BLaER1 treated with 17β-estradiol and CSF1 and Interleukin-3, amounts not matched to agents 10 nM and 100 nM (cell line): ENCODE measurements around the gene GPR157.
"Not testable (repeated sequence)": the region's sequence is repeated elsewhere in the genome, so short reads cannot be mapped to it uniquely, and the experiment has no call there.

Source experiments
- H3K27ac ChIP-seq, 11 experiments: shearing (Covaris generic); formaldehyde crosslinking; 2 replicates each; pipeline ENCODE4 v1.8.1; 2022
- H3K27me3 ChIP-seq, 11 experiments: shearing (Covaris generic); formaldehyde crosslinking; 2 replicates each; pipeline ENCODE4 v1.8.1; 2022
- H3K36me3 ChIP-seq, 11 experiments: shearing (Covaris generic); formaldehyde crosslinking; 2 replicates each; pipeline ENCODE4 v1.8.1; 2022
- H3K4me1 ChIP-seq, 10 experiments: shearing (Covaris generic); formaldehyde crosslinking; 2 replicates each; pipeline ENCODE4 v1.8.1; 2022
- H3K4me2 ChIP-seq, 11 experiments: shearing (Covaris generic); formaldehyde crosslinking; 2 replicates each; pipeline ENCODE4 v1.8.1; 2022
- H3K4me3 ChIP-seq, 10 experiments: shearing (Covaris generic); formaldehyde crosslinking; 2 replicates each; pipeline ENCODE4 v1.8.1; 2022
- H3K9ac ChIP-seq, 11 experiments: shearing (Covaris generic); formaldehyde crosslinking; 2 replicates each; pipeline ENCODE4 v1.8.1; 2022
- H3K9me3 ChIP-seq, 11 experiments: shearing (Covaris generic); formaldehyde crosslinking; replicated peaks in 1 of 11; 2 replicates each; pipeline ENCODE4 v1.8.1; 2022
- H4K20me1 ChIP-seq, 11 experiments: shearing (Covaris generic); formaldehyde crosslinking; 2 replicates each; pipeline ENCODE4 v1.8.1; 2022
- Cebpa-rat ChIP-seq, 11 experiments: shearing (Covaris generic); IDR thresholded peaks; 2 replicates each; pipeline ENCODE4 v1.8.1; 2022

The GPR157 gene

DNA sequence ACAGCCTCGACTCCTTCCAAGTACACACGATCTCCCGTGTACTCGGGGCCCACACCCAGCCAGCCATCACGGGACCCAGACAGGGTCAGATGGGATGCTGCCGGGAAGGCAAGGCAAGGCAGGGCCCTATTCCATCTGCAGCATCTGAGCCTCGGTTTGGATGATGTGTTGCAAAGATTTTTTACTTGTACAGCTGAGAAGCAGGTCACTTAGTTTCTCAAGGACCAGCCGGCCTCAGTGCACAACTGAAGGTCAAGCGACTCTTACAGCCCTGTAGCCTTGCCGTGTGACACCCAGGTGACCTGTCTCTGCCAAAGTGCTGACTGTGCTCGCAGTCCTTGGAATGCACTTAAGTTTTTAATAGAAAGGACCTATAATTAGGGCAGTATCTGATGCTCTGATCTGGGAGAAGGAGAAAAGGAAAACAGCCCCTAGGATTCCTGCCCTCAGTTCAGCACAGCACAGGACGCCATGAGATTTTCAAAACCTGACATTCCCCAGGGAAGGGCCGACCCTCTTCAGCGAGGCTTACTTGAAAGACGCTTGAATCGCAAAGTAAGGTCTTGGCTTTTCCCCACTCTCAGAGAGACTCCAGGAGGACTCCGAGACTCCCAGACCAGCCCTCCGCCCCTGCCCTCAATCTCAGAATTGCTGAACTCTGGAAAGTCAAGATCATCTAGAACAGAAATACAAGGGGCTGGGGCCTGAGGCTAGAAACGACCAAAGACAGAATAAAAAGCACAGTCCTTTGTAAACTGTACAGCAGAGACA lies 1.3 kb downstream of the GPR157 start:
- H4K20me1 ChIP-seq: peaks cover 0 to 34% (median 9%) of the 10 kb centered on the region in 11 experiments; a peak in 10 of 22 replicates
- H3K27ac ChIP-seq: peak overlapping the region in 4 of 11 experiments; percentile 56 to 74 (median 70); a peak in 6 of 22 replicates
- TF ChIP-seq Cebpa-rat (IDR thresholded peaks at IDR 0.05): no peak
- peaks cover 7 to 38% (median 18%) of the 10 kb centered on the region in 11 experiments; a peak in 18 of 22 replicates for H3K27me3 ChIP-seq
- H3K9me3 ChIP-seq: no peaks in the 10 kb centered on the region
- H3K4me1 ChIP-seq: peaks cover 51 to 70% (median 53%) of the 10 kb centered on the region in 10 experiments
- H3K4me2 ChIP-seq: peak overlapping the region; percentile 90 to 100 (median 97)
- peak overlapping the region; percentile 63 to 75 (median 70) for H3K4me3 ChIP-seq
- no peaks in the 10 kb centered on the region for H3K36me3 ChIP-seq
- H3K9ac ChIP-seq: peak overlapping the region; percentile 67 to 87 (median 80)

DNA sequence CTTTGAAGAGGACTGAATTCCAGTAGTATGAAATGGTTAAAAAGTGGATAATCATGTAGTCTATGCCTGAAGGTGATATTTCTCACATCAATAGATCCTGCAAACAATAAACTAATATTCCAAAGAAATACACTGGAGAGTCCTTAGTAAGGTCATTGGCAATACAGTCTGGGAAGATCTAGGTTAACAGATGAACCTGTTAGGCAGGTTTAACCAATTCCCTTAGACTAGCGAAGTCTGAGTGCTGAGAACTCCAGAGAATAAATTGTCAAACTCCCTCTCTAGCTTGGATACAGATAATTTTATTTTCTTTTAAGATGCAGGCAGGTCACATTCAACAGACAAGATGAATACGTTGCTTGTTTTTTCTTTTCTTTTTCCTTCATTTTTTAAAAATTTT lies 2.4 kb downstream of the GPR157 start:
- Histone ChIP-seq H3K27me3 (peaks cover 7 to 32% (median 18%) of the 10 kb centered on the region in 11 experiments; a peak in 18 of 22 replicates), H3K36me3 (no peaks in the 10 kb centered on the region), H3K4me3 (peak overlapping the region in 3 of 10 experiments; percentile 67 to 74 (median 71); a peak in 5 of 20 replicates), H3K4me1 (peaks cover 56 to 70% (median 60%) of the 10 kb centered on the region in 10 experiments), H4K20me1 (peaks cover 0 to 44% (median 14%) of the 10 kb centered on the region in 11 experiments; a peak in 10 of 22 replicates), H3K4me2 (peak overlapping the region in 10 of 11 experiments; percentile 90 to 100 (median 97); a peak in 18 of 22 replicates), H3K27ac (no peak overlapping the region), H3K9ac (peak overlapping the region in 1 of 11 experiments; percentile 87; a peak in 1 of 22 replicates), H3K9me3 (no peaks in the 10 kb centered on the region)
- no peak for TF ChIP-seq Cebpa-rat (IDR thresholded peaks at IDR 0.05)

DNA sequence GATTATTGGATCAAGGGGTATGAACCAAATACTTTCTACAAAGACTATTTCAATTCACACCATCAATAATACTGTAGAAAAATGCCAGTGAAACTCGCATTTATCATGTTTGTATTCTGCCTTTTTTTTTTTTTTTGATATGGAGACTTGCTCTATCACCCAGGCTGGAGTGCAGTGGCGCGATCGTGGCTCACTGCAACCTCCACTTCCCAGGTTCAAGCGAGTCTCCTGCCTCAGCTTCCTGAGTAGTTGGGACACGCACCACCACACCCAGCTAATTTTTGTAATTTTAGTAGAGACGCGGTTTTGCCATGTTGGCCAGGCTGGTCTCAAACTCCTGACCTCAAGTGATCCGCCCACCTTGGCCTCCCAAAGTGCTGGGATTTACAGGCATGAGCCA lies 3.1 kb downstream of the GPR157 start:
- Histone ChIP-seq H3K4me1 (peaks cover 50 to 70% (median 60%) of the 10 kb centered on the region in 10 experiments), H3K27me3 (peaks cover 7 to 32% (median 18%) of the 10 kb centered on the region in 11 experiments; a peak in 18 of 22 replicates), H3K4me2 (peak overlapping the region; percentile 70 to 100 (median 97)), H4K20me1 (peaks cover 0 to 51% (median 18%) of the 10 kb centered on the region in 11 experiments; a peak in 10 of 22 replicates), H3K4me3 (peak overlapping the region in 2 of 10 experiments; percentile 71 to 74; a peak in 3 of 20 replicates)
- not testable (repeated sequence) for H3K27ac ChIP-seq, H3K9me3 ChIP-seq, H3K36me3 ChIP-seq, H3K9ac ChIP-seq

DNA sequence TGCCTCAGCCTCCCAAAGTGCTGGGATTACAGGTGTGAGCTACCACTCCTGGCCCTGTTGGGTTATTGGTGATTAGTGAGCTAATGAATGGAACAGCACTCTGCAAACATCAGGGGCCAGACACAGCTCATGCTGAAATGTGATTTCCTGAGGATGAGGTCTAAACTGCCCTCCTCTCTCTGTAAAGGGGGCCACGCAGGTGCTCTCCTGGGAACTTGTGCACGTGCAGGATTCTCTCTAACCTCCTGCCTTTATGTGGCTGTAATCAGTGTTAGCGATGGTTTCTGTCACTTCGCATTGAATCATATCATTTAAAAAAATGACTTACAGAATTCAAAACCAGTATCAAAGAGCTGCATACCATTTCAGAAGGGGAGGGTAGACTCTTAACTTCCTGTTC lies 3.6 kb downstream of the GPR157 start:
- Histone ChIP-seq H3K36me3 (peaks cover 0 to 7% (median 0%) of the 10 kb centered on the region in 11 experiments; a peak in 1 of 22 replicates), H3K27ac (no peak overlapping the region), H3K9ac (no peak overlapping the region), H3K4me1 (peaks cover 55 to 70% (median 64%) of the 10 kb centered on the region in 10 experiments), H4K20me1 (peaks cover 0 to 56% (median 23%) of the 10 kb centered on the region in 11 experiments; a peak in 10 of 22 replicates), H3K4me3 (peak overlapping the region in 2 of 10 experiments; percentile 71 to 74; a peak in 1 of 20 replicates), H3K9me3 (no peaks in the 10 kb centered on the region), H3K27me3 (peaks cover 7 to 32% (median 18%) of the 10 kb centered on the region in 11 experiments; a peak in 18 of 22 replicates), H3K4me2 (peak overlapping the region; percentile 70 to 100 (median 97))
- no peak for TF ChIP-seq Cebpa-rat (IDR thresholded peaks at IDR 0.05)

DNA sequence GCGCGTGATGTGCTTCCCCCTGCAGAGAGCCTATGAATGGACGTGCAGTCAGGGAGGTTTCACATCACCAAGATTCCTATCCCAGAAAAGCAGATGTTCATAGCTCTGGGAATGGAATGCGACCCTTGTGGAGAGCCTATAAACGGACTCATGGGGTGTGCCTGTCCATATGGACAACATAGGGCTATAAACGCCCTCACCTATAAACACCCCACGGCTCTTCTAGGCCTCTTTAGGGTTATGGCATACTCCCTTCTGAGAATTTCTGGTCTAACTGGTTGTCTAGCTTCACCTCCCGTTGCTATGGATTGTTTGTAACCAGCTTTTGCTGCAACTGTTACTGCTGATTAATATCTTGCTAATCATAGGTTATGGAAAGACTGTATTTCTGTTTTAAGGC lies 4.5 kb downstream of the GPR157 start:
- H3K27me3 ChIP-seq: peaks cover 7 to 32% (median 18%) of the 10 kb centered on the region in 11 experiments; a peak in 18 of 22 replicates
- not testable (repeated sequence) for H3K4me2 ChIP-seq, H3K9ac ChIP-seq, H3K9me3 ChIP-seq, H3K4me3 ChIP-seq, H3K27ac ChIP-seq, H3K36me3 ChIP-seq
- peaks cover 0 to 65% (median 24%) of the 10 kb centered on the region in 11 experiments; a peak in 11 of 22 replicates for H4K20me1 ChIP-seq
- peaks cover 64 to 75% (median 69%) of the 10 kb centered on the region in 10 experiments for H3K4me1 ChIP-seq

DNA sequence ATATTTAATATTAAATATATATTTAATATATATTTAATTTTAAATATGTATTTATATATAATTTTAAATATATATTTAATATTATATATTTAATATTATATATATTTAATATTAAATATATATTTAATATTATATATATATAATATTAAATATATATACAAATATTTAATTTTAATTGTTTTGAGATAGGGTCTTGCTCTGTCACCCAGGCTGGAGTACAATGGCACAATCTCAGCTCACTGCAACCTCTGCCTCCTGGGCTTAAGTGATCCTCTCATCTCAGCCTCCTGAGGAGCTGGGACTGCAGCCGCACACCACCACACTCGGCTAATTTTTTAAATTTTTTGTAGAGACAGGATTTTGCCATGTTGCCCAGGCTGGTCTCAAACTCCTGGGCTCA lies 5.2 kb downstream of the GPR157 start:
- H3K4me3 ChIP-seq, H3K27ac ChIP-seq, H3K9ac ChIP-seq: not testable (repeated sequence)

DNA sequence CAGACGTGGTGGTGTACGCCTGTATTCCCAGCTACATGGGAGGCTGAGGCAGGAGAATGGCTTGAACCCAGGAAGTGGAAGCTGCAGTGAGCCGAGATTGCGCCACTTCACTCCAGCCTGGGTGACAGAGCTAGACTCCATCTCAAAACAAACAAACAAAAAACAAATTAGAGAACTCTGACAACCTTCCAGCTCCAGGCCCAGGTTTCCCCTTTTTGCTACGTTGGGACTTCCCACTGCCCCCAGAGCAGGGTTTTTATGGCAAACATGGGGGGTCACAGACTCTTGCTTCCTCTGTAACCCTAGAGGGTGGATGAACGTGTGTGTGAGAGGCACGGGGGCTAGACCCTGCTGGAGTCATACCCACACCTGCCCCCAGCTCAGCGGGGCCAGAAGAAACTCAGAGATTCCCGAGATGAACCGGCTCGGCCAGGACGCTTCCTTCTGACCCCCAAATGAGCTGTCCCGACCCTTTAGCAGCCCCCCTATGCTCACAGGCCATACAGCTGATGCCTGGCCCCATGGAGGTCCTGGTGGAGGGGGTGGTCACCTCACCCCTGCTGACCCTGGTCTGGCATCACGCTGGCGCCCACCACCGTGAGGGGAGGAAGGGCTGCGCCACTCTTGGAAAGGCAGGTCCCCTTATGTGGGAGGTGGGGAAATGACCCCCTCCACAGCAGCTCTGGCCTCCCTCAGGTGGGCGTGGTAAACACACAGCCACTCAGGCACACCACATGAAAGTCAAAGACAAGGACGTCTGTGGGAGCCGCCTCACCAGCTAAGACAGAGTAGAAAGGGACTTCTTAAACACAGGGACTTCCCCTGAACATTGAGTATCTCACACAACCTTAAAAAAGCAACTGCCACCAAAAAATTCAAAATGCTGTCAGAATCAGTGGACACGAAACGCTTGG lies 7.1 kb downstream of the GPR157 start:
- peaks cover 0 to 15% (median 0%) of the 10 kb centered on the region in 11 experiments; a peak in 3 of 22 replicates for H3K36me3 ChIP-seq
- H3K9ac ChIP-seq: peak overlapping the region in 2 of 11 experiments; percentile 4 to 60; a peak in 3 of 22 replicates
- peak overlapping the region; percentile 11 to 89 (median 54); a peak in 20 of 22 replicates for H3K4me2 ChIP-seq
- H3K4me1 ChIP-seq: peaks cover 46 to 61% (median 52%) of the 10 kb centered on the region in 10 experiments
- H3K9me3 ChIP-seq: no peaks in the 10 kb centered on the region
- H3K27ac ChIP-seq: peak overlapping the region in 3 of 11 experiments; percentile 20 to 44 (median 24); a peak in 4 of 22 replicates
- TF ChIP-seq Cebpa-rat (IDR thresholded peaks at IDR 0.05): no peak
- H3K4me3 ChIP-seq: no peak overlapping the region
- H4K20me1 ChIP-seq: peaks cover 0 to 82% (median 15%) of the 10 kb centered on the region in 11 experiments; a peak in 11 of 22 replicates
- H3K27me3 ChIP-seq: peaks cover 0 to 14% (median under 1%) of the 10 kb centered on the region in 11 experiments; a peak in 8 of 22 replicates

More for the DNA sequence above, 5.2 kb downstream of the GPR157 start:
- peaks cover 0 to 10% (median 0%) of the 10 kb centered on the region in 11 experiments; a peak in 2 of 22 replicates for H3K36me3 ChIP-seq
- H3K4me2 ChIP-seq, H3K9me3 ChIP-seq: not testable (repeated sequence)
- peaks cover 7 to 32% (median 18%) of the 10 kb centered on the region in 11 experiments; a peak in 18 of 22 replicates for H3K27me3 ChIP-seq
- H3K4me1 ChIP-seq: peaks cover 65 to 80% (median 70%) of the 10 kb centered on the region in 10 experiments
- H4K20me1 ChIP-seq: peaks cover 0 to 72% (median 24%) of the 10 kb centered on the region in 11 experiments; a peak in 11 of 22 replicates
